Measurements from ENCODE around the gene BEND6. TPM values are rescaled to one million over a fixed set of nuclear protein-coding genes. Genes with fewer than 3 reads are reported as not detected.

The BEND6 gene
- total RNA-seq, 2 experiments from 2014 or later, result 0.50 to 1.5 TPM

- H4K20me1 ChIP-seq (ENCODE audit: insufficient read depth, low read length), result no peaks in the 10 kb centered on the region
- DNase-seq (ENCODE audit: low spot score), result no peak
- no peaks in the 10 kb centered on the region for H3K36me3 ChIP-seq (ENCODE audit: insufficient read depth, low read length)
- intact Hi-C loops (cut with micrococcal nuclease; ENCODE audit: unreplicated experiment), result no loop called here
- ChIA-PET CTCF (ENCODE audit: unreplicated experiment) (no interaction called here), POLR2A (no interaction called here)
- no peaks in the 10 kb centered on the region for H3K9me2 ChIP-seq (ENCODE audit: insufficient read depth, low read length)
- H3K4me2 ChIP-seq (ENCODE audit: low read length), result no peak overlapping the region
- H3K27ac ChIP-seq (ENCODE audit: low read depth, low read length, poor library complexity, severe bottlenecking), result no peak overlapping the region
- no peak overlapping the region for H3K4me3 ChIP-seq (ENCODE audit: low read depth, low read length, poor library complexity, severe bottlenecking)
- H3K9me3 ChIP-seq (ENCODE audit: low read length), result no peaks in the 10 kb centered on the region
- BruUV-seq (replicated peaks), result no TSS peak
- TF ChIP-seq EZH2phosphoT487 (IDR thresholded peaks at IDR 0.05; ENCODE audit: borderline replicate concordance, low read depth, low read length), result no peak
- no peak for TF ChIP-seq CTCF (conservative IDR thresholded peaks at IDR 0.05; ENCODE audit: low read length)
- H2AFZ ChIP-seq (ENCODE audit: low read length), result no peak overlapping the region
- no peaks in the 10 kb centered on the region for H3K4me1 ChIP-seq (ENCODE audit: insufficient read depth, low read length, poor library complexity, severe bottlenecking)
- H3K79me2 ChIP-seq (ENCODE audit: insufficient read depth, low read depth, low read length), result no peaks in the 10 kb centered on the region
Measured at GRCh38 chr6:56962441-56962840, 7.5 kb downstream of the BEND6 start.

- POLR2A ChIA-PET, result no interaction called here
- no peaks in the 10 kb centered on the region for H3K9me3 ChIP-seq (ENCODE audit: low read length)
- no TSS peak for BruUV-seq (replicated peaks)
- H3K4me1 ChIP-seq (ENCODE audit: insufficient read depth, low read length, poor library complexity, severe bottlenecking), result no peaks in the 10 kb centered on the region
- H4K20me1 ChIP-seq (ENCODE audit: insufficient read depth, low read length), result no peaks in the 10 kb centered on the region
- CTCF ChIA-PET (ENCODE audit: unreplicated experiment), result no interaction called here
- no peak overlapping the region for H3K4me3 ChIP-seq (ENCODE audit: low read depth, low read length, poor library complexity, severe bottlenecking)
- H2AFZ ChIP-seq (ENCODE audit: low read length), result no peak overlapping the region
- intact Hi-C loops (cut with micrococcal nuclease; ENCODE audit: unreplicated experiment), result no loop called here
- no peak for DNase-seq (ENCODE audit: low spot score)
- no peaks in the 10 kb centered on the region for H3K79me2 ChIP-seq (ENCODE audit: insufficient read depth, low read depth, low read length)
- no peaks in the 10 kb centered on the region for H3K9me2 ChIP-seq (ENCODE audit: insufficient read depth, low read length)
- H3K27ac ChIP-seq (ENCODE audit: low read depth, low read length, poor library complexity, severe bottlenecking), result no peak overlapping the region
- no peaks in the 10 kb centered on the region for H3K36me3 ChIP-seq (ENCODE audit: insufficient read depth, low read length)
- TF ChIP-seq EZH2phosphoT487 (IDR thresholded peaks at IDR 0.05; ENCODE audit: borderline replicate concordance, low read depth, low read length), result no peak
- no peak for TF ChIP-seq CTCF (conservative IDR thresholded peaks at IDR 0.05; ENCODE audit: low read length)
- no peak overlapping the region for H3K4me2 ChIP-seq (ENCODE audit: low read length)
Measured at GRCh38 chr6:56963043-56963442, 8.1 kb downstream of the BEND6 start.

- H3K36me3 ChIP-seq (ENCODE audit: insufficient read depth, low read length), result no peaks in the 10 kb centered on the region
- no TSS peak for BruUV-seq (replicated peaks)
- no peak overlapping the region for H3K4me2 ChIP-seq (ENCODE audit: low read length)
- no peaks in the 10 kb centered on the region for H4K20me1 ChIP-seq (ENCODE audit: insufficient read depth, low read length)
- no peaks in the 10 kb centered on the region for H3K9me3 ChIP-seq (ENCODE audit: low read length)
- intact Hi-C loops (cut with micrococcal nuclease; ENCODE audit: unreplicated experiment), result no loop called here
- H3K9me2 ChIP-seq (ENCODE audit: insufficient read depth, low read length), result no peaks in the 10 kb centered on the region
- no peak overlapping the region for H3K4me3 ChIP-seq (ENCODE audit: low read depth, low read length, poor library complexity, severe bottlenecking)
- no peak overlapping the region for H2AFZ ChIP-seq (ENCODE audit: low read length)
- no peak overlapping the region for H3K27ac ChIP-seq (ENCODE audit: low read depth, low read length, poor library complexity, severe bottlenecking)
- ChIA-PET CTCF (ENCODE audit: unreplicated experiment) (no interaction called here), POLR2A (interaction anchor here (0.7 to 1.5 kb wide), 3 partner anchors 13 to 105 kb away, joined by 3 to 4 read pairs (median 3); no protein-coding TSS in a partner anchor)
- no peaks in the 10 kb centered on the region for H3K4me1 ChIP-seq (ENCODE audit: insufficient read depth, low read length, poor library complexity, severe bottlenecking)
- H3K79me2 ChIP-seq (ENCODE audit: insufficient read depth, low read depth, low read length), result no peaks in the 10 kb centered on the region
- no peak for DNase-seq (ENCODE audit: low spot score)
- TF ChIP-seq CTCF (conservative IDR thresholded peaks at IDR 0.05; ENCODE audit: low read length) (no peak), EZH2phosphoT487 (IDR thresholded peaks at IDR 0.05; ENCODE audit: borderline replicate concordance, low read depth, low read length) (no peak)
Measured at GRCh38 chr6:56963793-56964192, 8.9 kb downstream of the BEND6 start.

All from OCI-LY7 (cell line).